HG02938 (cell line): Measurements from ENCODE around the gene AGAP1.

ENCODE experiments used
- ATAC-seq: cut with Tn5 transposase; IDR thresholded peaks from one replicate; pipeline ENCODE4 v1.9.1; 2021; ENCODE audit warnings: mild to moderate bottlenecking, moderate library complexity; ENCODE audit not compliant: unreplicated experiment

Gene AGAP1

GRCh38 chr2:236171680-236172254 is 677.9 kb downstream of the AGAP1 start:
- ATAC-seq, result no peak

- no peak for ATAC-seq
Observed at GRCh38 chr2:236172255-236173035, 678.6 kb downstream of the AGAP1 start.

GRCh38 chr2:236173036-236173728 is 679.3 kb downstream of the AGAP1 start:
- ATAC-seq, result no peak

GRCh38 chr2:236173729-236174607 is 680.1 kb downstream of the AGAP1 start:
- no peak for ATAC-seq

GRCh38 chr2:236175548-236176150 is 681.8 kb downstream of the AGAP1 start:
- ATAC-seq, result no peak

GRCh38 chr2:236176417-236176816 is 682.6 kb downstream of the AGAP1 start:
- no peak for ATAC-seq

GRCh38 chr2:236176951-236177350 is 683.1 kb downstream of the AGAP1 start:
- ATAC-seq, result no peak

GRCh38 chr2:236177604-236177966 is 683.7 kb downstream of the AGAP1 start:
- no peak for ATAC-seq

GRCh38 chr2:236177967-236178889 is 684.4 kb downstream of the AGAP1 start:
- ATAC-seq, result no peak

- no peak for ATAC-seq
Observed at GRCh38 chr2:236178890-236179235, 685.0 kb downstream of the AGAP1 start.

- ATAC-seq, result no peak
Observed at GRCh38 chr2:236179236-236180075, 685.6 kb downstream of the AGAP1 start.

GRCh38 chr2:236180076-236180816 is 686.4 kb downstream of the AGAP1 start:
- ATAC-seq, result no peak

GRCh38 chr2:236180831-236181453 is 687.1 kb downstream of the AGAP1 start:
- ATAC-seq, result no peak
